NCI-H1930 (cell line): Measurements from ENCODE around the gene PAK5.

Experiments
- DNase-seq, 2 experiments: peaks; one replicate each; lab custom pipeline; 2025; lab: John Stamatoyannopoulos, UW

PAK5 gene

DNA sequence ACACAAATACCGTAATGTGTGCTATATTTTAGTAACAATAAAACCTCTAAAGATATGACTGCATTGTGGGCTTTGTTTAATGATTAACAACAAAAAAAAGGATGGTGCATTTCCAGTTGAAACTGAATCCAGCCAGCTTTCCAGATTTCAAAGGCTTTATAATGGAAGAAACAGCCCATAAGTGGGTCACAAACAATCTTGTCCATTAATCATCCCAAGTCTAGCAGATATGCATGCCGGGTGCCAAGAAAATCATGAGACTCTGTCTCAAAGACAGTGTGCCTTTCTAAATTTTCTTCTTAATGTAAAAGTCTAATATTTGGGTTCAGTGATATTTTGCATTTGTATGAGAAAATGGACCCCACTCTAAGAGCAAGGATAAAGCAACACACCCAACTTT lies 345.1 kb downstream of the PAK5 start:
- DNase-seq = no peak

DNA sequence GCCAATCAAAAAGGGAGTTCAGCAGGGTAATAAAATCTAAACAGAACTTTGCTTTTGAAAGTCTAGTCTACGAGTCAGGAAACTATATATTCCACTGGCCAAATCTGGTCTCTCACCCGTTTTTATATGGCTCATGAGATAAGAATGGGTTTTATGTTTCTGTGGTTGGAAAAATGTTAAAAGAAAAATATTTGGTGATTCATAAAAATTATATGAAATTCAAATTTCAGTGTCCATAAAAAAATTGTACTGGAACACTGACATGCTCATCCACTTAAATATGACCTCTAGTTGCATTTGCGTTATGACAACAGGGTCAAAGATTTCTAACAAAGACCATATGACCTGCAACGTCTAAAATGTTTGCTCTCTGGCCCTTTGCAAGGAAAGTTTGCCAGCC lies 346.8 kb downstream of the PAK5 start:
- DNase-seq = no peak

DNA sequence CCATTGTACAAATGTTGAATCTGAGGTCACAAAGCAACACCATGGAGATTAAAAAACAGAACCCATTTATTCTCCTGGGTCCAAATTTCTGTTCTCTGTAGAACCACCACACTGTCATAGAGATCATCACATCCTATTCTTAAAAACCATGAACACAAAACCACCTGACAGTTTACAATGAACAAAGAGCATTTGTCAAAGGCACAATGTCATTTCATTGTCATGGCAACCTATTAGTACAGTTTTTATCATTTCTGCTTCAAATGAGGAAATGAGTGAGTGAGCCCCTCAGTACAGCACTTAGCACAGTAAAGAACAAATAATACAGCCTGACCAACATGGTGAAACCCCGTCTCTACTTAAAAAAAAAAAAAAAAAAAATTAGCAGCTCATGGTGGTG lies 347.6 kb downstream of the PAK5 start:
- DNase-seq = no peak

GRCh38 chr20:9490631-9491030 lies 348.2 kb downstream of the PAK5 start:
- DNase-seq = no peak

GRCh38 chr20:9490161-9490560 lies 348.7 kb downstream of the PAK5 start:
- DNase-seq = no peak

GRCh38 chr20:9488063-9488462 lies 350.8 kb downstream of the PAK5 start:
- DNase-seq = no peak
